ENCODE data around the gene FAIM.
"Not testable (repeated sequence)": the region's sequence is repeated elsewhere in the genome, so short reads cannot be mapped to it uniquely, and the experiment has no call there.

Gene FAIM

DNA sequence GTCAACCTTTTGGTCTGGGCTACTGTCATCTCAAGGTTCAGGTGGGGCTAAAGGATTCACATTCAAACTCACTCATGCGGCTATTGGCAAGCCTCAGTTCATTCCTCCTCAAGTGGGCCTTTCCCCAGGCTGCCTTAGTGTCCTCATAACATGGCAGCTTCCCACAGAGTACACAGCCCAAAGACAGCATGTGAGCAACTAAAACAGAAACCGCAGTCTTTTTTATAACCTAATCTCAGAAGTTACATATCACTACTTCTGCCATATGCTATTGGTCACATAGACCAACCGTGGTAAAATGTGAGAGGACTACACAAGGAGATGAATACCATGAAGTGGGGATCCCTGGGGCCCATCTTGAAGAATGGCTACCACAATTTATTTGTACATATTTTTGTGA lies 10.0 kb upstream of the FAIM start:
- H3K27me3 ChIP-seq (replicated peaks; ENCODE audit: control insufficient read depth, insufficient read depth, low read length), result no peaks in the 10 kb centered on the region
- TF ChIP-seq, protein P1, sequence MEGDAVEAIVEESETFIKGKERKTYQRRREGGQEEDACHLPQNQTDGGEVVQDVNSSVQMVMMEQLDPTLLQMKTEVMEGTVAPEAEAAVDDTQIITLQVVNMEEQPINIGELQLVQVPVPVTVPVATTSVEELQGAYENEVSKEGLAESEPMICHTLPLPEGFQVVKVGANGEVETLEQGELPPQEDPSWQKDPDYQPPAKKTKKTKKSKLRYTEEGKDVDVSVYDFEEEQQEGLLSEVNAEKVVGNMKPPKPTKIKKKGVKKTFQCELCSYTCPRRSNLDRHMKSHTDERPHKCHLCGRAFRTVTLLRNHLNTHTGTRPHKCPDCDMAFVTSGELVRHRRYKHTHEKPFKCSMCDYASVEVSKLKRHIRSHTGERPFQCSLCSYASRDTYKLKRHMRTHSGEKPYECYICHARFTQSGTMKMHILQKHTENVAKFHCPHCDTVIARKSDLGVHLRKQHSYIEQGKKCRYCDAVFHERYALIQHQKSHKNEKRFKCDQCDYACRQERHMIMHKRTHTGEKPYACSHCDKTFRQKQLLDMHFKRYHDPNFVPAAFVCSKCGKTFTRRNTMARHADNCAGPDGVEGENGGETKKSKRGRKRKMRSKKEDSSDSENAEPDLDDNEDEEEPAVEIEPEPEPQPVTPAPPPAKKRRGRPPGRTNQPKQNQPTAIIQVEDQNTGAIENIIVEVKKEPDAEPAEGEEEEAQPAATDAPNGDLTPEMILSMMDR (IDR thresholded peaks at IDR 0.05; ENCODE audit: insufficient read depth, low read length, poor library complexity, severe bottlenecking), result no peak
- DNase-seq (ENCODE audit: extremely low read depth, insufficient read length), result no peak
- no peaks in the 10 kb centered on the region for H3K36me3 ChIP-seq (ENCODE audit: control insufficient read depth, insufficient read depth, low read length)
- H3K4me3 ChIP-seq (replicated peaks; ENCODE audit: low read depth, low read length), result no peak overlapping the region

DNA sequence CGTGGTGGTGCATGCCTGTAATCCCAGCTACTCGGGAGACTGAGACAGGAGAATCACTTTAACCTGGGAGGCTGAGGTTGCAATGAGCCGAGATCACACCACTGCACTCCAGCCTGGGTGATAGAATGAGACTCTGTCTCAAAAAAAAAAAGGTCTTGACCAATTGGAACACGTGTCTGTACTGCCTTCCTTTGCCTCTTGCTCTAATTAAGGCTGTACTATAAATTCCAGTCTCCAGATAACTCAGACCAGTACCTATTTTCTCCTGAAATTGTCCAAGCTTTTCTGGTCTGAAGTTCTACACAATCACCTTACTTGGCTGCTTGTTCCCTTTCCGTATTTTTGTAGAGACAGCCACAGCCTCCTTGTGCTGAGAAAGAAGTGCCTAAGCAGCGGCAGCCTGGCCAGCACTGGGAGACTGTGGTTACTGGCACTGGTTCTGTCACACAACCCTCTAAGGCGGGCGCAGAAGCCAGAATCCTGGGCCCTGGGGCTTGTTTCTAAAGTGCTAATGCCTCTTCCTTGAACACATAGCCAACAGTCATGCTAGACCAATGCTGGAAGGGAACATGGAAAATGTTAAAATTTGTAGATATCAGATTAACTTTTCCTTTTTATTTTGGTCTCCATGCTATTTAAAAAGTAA lies 8.3 kb upstream of the FAIM start:
- DNase-seq (ENCODE audit: extremely low read depth, insufficient read length), result no peak
- TF ChIP-seq, protein P1 (IDR thresholded peaks at IDR 0.05; ENCODE audit: insufficient read depth, low read length, poor library complexity, severe bottlenecking), result no peak
- Histone ChIP-seq H3K4me3 (replicated peaks; ENCODE audit: low read depth, low read length) (no peak overlapping the region), H3K27me3 (replicated peaks; ENCODE audit: control insufficient read depth, insufficient read depth, low read length) (no peaks in the 10 kb centered on the region), H3K36me3 (ENCODE audit: control insufficient read depth, insufficient read depth, low read length) (no peaks in the 10 kb centered on the region)

DNA sequence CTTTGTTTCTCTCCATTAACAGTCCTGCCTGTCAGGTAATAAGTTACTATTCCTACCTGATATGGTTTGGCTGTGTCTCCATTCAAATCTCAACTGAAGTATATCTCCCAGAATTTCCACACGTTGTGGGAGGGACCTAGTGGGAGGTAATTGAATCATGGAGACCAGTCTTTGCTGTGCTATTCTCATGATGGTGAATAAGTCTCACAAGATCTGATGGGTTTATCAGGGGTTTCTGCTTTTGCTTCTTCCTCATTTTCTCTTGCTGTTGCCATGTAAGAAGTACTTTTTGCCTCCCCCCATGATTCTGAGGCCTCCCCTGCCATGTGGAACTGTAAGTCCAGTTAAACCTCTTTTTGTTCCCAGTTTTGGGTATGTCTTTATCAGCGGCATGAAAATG lies 6.9 kb upstream of the FAIM start:
- DNase-seq (ENCODE audit: extremely low read depth, insufficient read length); H3K36me3 ChIP-seq (ENCODE audit: control insufficient read depth, insufficient read depth, low read length); H3K4me3 ChIP-seq (replicated peaks; ENCODE audit: low read depth, low read length): not testable (repeated sequence)

DNA sequence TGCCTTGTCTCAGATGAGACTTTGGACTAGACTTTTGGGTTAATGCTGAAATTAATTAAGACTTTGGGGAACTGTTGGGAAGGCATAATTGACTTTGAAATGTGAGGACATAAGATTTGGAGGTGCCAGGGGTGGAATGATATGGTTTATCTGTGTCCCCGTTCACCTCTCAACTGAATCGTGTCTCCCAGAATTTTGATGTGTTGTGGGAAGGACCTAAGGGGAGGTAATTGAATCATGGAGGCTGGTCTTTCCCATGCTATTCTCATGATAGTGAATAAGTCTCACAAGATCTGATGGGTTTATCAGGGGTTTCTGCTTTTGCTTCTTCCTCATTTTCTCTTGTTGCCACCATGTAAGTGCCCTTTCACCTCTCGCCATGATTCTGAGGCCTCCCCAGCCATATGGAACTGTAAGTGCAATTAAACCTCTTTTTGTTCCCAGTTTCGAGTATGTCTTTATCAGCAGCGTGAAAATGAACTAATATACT lies 4.4 kb upstream of the FAIM start:
- H3K4me3 ChIP-seq (replicated peaks; ENCODE audit: low read depth, low read length); H3K36me3 ChIP-seq (ENCODE audit: control insufficient read depth, insufficient read depth, low read length); H3K27me3 ChIP-seq (replicated peaks; ENCODE audit: control insufficient read depth, insufficient read depth, low read length); DNase-seq (ENCODE audit: extremely low read depth, insufficient read length): not testable (repeated sequence)

More for the DNA sequence above, 6.9 kb upstream of the FAIM start:
- H3K27me3 ChIP-seq (replicated peaks; ENCODE audit: control insufficient read depth, insufficient read depth, low read length), result not testable (repeated sequence)

DNA sequence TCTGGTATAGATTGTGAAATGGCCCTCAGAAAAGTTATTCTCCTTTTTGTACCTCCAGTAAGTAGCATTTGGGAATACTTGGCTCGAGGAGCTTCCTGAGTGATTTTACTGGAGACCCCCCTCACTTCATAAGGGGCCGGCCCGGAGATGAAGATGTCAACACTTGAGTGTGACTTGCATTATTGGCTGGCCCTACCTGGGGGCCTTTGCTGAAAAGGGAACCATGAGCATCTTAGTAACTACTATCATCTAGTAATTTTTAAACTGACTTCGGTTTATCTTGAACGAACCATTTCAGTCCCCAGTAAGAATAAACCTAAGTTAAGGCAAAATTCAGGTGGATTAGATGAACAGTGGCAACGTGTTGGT lies 1.3 kb downstream of the FAIM start:
- TF ChIP-seq, protein P1 (IDR thresholded peaks at IDR 0.05; ENCODE audit: insufficient read depth, low read length, poor library complexity, severe bottlenecking), result no peak
- Histone ChIP-seq H3K27me3 (replicated peaks; ENCODE audit: control insufficient read depth, insufficient read depth, low read length) (no peaks in the 10 kb centered on the region), H3K36me3 (ENCODE audit: control insufficient read depth, insufficient read depth, low read length) (no peaks in the 10 kb centered on the region), H3K4me3 (replicated peaks; ENCODE audit: low read depth, low read length) (no peak overlapping the region)
- DNase-seq (ENCODE audit: extremely low read depth, insufficient read length), result no peak

DNA sequence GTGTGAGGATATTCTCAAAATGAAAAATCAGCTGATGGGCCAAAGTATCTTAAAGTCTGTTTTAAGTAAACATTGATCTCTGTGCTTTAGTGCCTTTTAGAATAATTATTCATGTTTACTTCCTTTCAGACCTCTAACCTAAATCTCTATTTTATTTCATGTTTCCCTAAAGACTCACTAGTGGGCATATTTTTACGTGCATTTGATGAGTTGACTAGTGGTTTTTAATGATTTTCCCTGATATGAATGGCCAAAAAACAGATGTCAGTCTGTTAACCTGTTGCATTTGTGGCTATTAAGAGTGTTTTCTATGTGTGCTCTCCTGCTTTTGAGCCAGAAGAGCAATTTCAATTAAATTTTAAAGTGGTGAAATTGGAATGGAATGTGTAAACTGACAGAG lies 6.9 kb downstream of the FAIM start:
- DNase-seq (ENCODE audit: extremely low read depth, insufficient read length), result no peak
- Histone ChIP-seq H3K27me3 (replicated peaks; ENCODE audit: control insufficient read depth, insufficient read depth, low read length) (no peaks in the 10 kb centered on the region), H3K4me3 (replicated peaks; ENCODE audit: low read depth, low read length) (no peak overlapping the region), H3K36me3 (ENCODE audit: control insufficient read depth, insufficient read depth, low read length) (no peaks in the 10 kb centered on the region)
- TF ChIP-seq, protein P1 (IDR thresholded peaks at IDR 0.05; ENCODE audit: insufficient read depth, low read length, poor library complexity, severe bottlenecking), result no peak

DNA sequence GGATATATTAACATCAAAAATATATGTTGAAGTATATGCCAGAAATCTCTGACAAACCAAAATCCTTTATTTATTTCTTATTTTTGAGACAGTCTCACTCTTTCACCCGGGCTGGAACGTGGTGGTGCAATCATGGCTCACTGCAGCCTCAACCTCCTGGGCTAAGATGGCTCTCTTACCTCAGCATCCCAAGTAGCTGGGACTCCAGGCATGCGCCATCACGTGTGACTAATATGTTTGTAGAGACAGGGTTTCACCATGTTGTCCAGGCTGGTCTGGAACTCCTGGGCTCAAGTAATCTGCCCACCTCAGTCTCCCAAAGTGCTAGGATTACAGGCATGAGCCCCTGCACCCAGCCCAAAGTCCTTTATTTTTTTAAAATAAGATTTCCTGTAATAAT lies 11.9 kb downstream of the FAIM start:
- TF ChIP-seq, protein P1 (IDR thresholded peaks at IDR 0.05; ENCODE audit: insufficient read depth, low read length, poor library complexity, severe bottlenecking), result no peak
- Histone ChIP-seq H3K4me3 (replicated peaks; ENCODE audit: low read depth, low read length) (no peak overlapping the region), H3K36me3 (ENCODE audit: control insufficient read depth, insufficient read depth, low read length) (no peaks in the 10 kb centered on the region), H3K27me3 (replicated peaks; ENCODE audit: control insufficient read depth, insufficient read depth, low read length) (no peaks in the 10 kb centered on the region)
- no peak for DNase-seq (ENCODE audit: extremely low read depth, insufficient read length)
